ENCODE measurements around the gene NDFIP2.

The NDFIP2 gene

GRCh38 chr13:79485014-79485811 lies 4.3 kb downstream of the NDFIP2 start:
- DNase-seq (ENCODE audit: extremely low spot score): no peak
- POLR2A ChIA-PET: interaction anchor here (1.1 to 1.5 kb wide), 3 partner anchors 9 to 80 kb away, joined by 3 to 7 read pairs (median 3); partner anchors contain the start of gene RBM26
- CTCF ChIA-PET: interaction anchor here (0.8 to 1.3 kb wide), 2 partner anchors 9 to 43 kb away, joined by 3 to 4 read pairs; no protein-coding TSS in a partner anchor
- no peak for TF ChIP-seq PKNOX1 (IDR thresholded peaks at IDR 0.05)
- no peak for TF ChIP-seq L3MBTL2 (conservative IDR thresholded peaks at IDR 0.05)
- no peak for TF ChIP-seq TARDBP (IDR thresholded peaks at IDR 0.05)
- TF ChIP-seq NFRKB (IDR thresholded peaks at IDR 0.05): no peak
- no peak for TF ChIP-seq BHLHE40 (IDR thresholded peaks at IDR 0.05; ENCODE audit: borderline replicate concordance)
- TF ChIP-seq FOXK2 (IDR thresholded peaks at IDR 0.05): no peak
- no peak for TF ChIP-seq FOXM1 (IDR thresholded peaks at IDR 0.05; ENCODE audit: borderline replicate concordance)

DNA sequence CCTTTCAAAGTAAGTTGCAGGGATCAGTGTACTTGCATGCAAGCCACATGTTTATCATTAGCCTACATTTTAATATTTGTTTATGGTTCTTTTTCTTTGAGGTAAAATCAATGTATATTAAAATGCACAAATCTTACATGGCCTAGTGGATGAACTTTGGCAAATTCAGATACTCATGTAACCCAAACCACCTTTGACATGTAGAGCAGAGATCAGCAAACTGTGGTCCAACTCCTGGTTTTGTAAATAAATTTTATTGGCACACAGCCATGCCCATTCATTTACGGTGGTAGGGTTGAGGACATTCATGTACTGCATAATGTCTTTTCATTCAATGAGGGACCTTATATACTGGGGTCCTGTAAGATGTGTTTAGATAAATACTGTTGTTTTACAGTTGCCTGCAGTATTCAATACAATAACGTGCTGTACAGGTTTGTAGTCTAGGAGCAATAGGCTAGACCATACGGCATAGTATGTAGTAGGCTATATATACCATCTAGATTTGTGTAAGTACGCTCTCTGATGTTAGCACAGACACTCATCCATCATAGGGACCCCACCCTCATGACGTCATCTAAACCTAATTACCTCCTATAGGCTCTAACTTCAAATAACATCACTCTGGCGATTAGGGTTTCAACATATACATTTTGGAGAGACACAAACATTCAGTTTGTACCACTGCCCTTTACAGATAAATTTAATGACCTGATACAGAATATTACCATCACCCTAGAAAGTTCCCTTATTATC lies 5.7 kb downstream of the NDFIP2 start:
- CTCF ChIA-PET: no interaction called here
- TF ChIP-seq LEF1 (IDR thresholded peaks at IDR 0.05; ENCODE audit: borderline replicate concordance) (peak; percentile 42; the same call in 1 of the 2 replicates), BHLHE40 (IDR thresholded peaks at IDR 0.05; ENCODE audit: borderline replicate concordance) (no peak), PKNOX1 (IDR thresholded peaks at IDR 0.05) (peak; percentile 43; the same call in 1 of the 2 replicates)
- DNase-seq (ENCODE audit: extremely low spot score): no peak
- POLR2A ChIA-PET: no interaction called here

GRCh38 chr13:79490326-79490725 lies 9.4 kb downstream of the NDFIP2 start:
- no peak for DNase-seq (ENCODE audit: extremely low spot score)
- ChIA-PET CTCF (no interaction called here), POLR2A (interaction anchor here (1.3 to 5.6 kb wide), 2 partner anchors 9 to 15 kb away, joined by 3 to 35 read pairs; partner anchors contain the start of gene NDFIP2)

DNA sequence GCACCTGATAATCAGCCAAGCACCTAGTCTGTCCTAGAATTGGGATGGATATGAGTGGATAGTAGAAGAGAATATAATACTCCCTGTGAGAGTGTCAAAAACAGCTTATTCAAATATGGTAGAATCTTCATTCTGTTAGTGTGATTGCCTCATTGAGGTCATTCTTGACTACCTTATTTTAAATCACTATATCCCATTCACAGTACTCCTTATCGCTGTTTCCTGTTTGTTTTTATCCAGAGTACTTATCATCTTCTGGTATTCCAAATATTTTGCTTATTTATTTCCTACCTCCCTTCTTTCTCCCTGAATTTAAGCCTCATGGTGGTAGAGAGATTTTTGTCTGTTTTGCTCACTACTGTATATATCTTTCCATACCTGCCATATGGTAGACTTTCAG lies 9.9 kb downstream of the NDFIP2 start:
- no peak for DNase-seq (ENCODE audit: extremely low spot score)
- POLR2A ChIA-PET: interaction anchor here (5.6 kb wide), 1 partner anchor 9 kb away, joined by 35 read pairs; the partner anchor contains the start of gene NDFIP2
- CTCF ChIA-PET: no interaction called here
- TF ChIP-seq LEF1 (IDR thresholded peaks at IDR 0.05; ENCODE audit: borderline replicate concordance) (no peak), NFRKB (IDR thresholded peaks at IDR 0.05) (no peak), TARDBP (IDR thresholded peaks at IDR 0.05) (no peak), FOXK2 (IDR thresholded peaks at IDR 0.05) (no peak), BHLHE40 (IDR thresholded peaks at IDR 0.05; ENCODE audit: borderline replicate concordance) (no peak), CTBP1 (IDR thresholded peaks at IDR 0.05; ENCODE audit: borderline replicate concordance) (no peak), SP1 (IDR thresholded peaks at IDR 0.05) (no peak), PKNOX1 (IDR thresholded peaks at IDR 0.05) (no peak), ZNF384 (IDR thresholded peaks at IDR 0.05) (no peak), HDGF (IDR thresholded peaks at IDR 0.05; ENCODE audit: borderline replicate concordance) (no peak), ELF4 (IDR thresholded peaks at IDR 0.05) (no peak)

More at GRCh38 chr13:79490326-79490725, 9.4 kb downstream of the NDFIP2 start:
- TF ChIP-seq PKNOX1 (IDR thresholded peaks at IDR 0.05): no peak
- TF ChIP-seq FOXK2 (IDR thresholded peaks at IDR 0.05): no peak
- no peak for TF ChIP-seq ZNF384 (IDR thresholded peaks at IDR 0.05)
- no peak for TF ChIP-seq TARDBP (IDR thresholded peaks at IDR 0.05)
- no peak for TF ChIP-seq HDGF (IDR thresholded peaks at IDR 0.05; ENCODE audit: borderline replicate concordance)
- TF ChIP-seq LEF1 (IDR thresholded peaks at IDR 0.05; ENCODE audit: borderline replicate concordance): no peak
- no peak for TF ChIP-seq SP1 (IDR thresholded peaks at IDR 0.05)
- no peak for TF ChIP-seq ARNT (IDR thresholded peaks at IDR 0.05)
- TF ChIP-seq FOXA1 (IDR thresholded peaks at IDR 0.05): no peak
- TF ChIP-seq SUZ12 (IDR thresholded peaks at IDR 0.05): no peak
- no peak for TF ChIP-seq FOXM1 (IDR thresholded peaks at IDR 0.05; ENCODE audit: borderline replicate concordance)
- no peak for TF ChIP-seq CTBP1 (IDR thresholded peaks at IDR 0.05; ENCODE audit: borderline replicate concordance)
- TF ChIP-seq L3MBTL2 (conservative IDR thresholded peaks at IDR 0.05): no peak
- no peak for TF ChIP-seq NFRKB (IDR thresholded peaks at IDR 0.05)

DNA sequence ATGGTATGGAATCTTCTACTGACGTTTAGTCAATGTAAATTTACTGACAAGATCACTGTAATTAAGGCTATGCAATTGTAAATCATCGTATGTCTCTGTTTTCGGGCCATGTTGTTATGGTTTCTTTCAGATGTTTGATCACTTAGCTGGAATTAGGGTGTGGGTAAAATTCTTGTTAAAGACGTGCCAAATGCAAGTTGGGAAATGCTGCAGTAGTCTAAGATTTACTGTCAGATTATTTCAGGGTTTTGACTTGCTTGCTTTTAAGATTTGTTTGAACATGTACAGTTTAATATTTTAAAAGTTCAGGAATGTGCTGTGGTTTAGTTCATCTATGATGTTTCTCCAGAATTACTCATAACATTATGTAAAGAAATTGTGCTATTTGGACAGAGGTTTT lies 10.8 kb downstream of the NDFIP2 start:
- ChIA-PET CTCF (interaction anchor here (0.6 kb wide), 1 partner anchor 100 kb away, joined by 3 read pairs; no protein-coding TSS in a partner anchor), POLR2A (interaction anchor here (1.1 to 5.6 kb wide), 2 partner anchors 10 to 86 kb away, joined by 3 to 35 read pairs; partner anchors contain the start of genes NDFIP2 and RBM26)
- TF ChIP-seq PKNOX1 (IDR thresholded peaks at IDR 0.05) (peak; percentile 80), CTBP1 (IDR thresholded peaks at IDR 0.05; ENCODE audit: borderline replicate concordance) (no peak)
- no peak for DNase-seq (ENCODE audit: extremely low spot score)

All from HEK293T (cell line).